HepG2 (cell line): ENCODE measurements around the gene PRKCD. TPM values are rescaled to one million over a fixed set of nuclear protein-coding genes. Genes with fewer than 3 reads are reported as not detected.

Experiments
- BRCA1 ChIP-seq: sonication (generic); formaldehyde crosslinking; IDR thresholded peaks from 2 replicates; pipeline ENCODE4 v1.4.0; 2020; ENCODE audit warnings: missing genetic modification reagents
- CREB3 ChIP-seq: sonication (generic); formaldehyde crosslinking; IDR thresholded peaks from 2 replicates; pipeline ENCODE4 v1.5.0; 2020; ENCODE audit warnings: missing genetic modification reagents
- ETV5 ChIP-seq: IDR thresholded peaks from 2 replicates; pipeline ENCODE4 v1.6.1; 2018; ENCODE audit warnings: missing biosample characterization, missing genetic modification reagents, inconsistent platforms, borderline replicate concordance
- HOXA3 ChIP-seq: sonication (generic); formaldehyde crosslinking; IDR thresholded peaks from 2 replicates; pipeline ENCODE4 v1.5.0; 2020; ENCODE audit warnings: missing genetic modification reagents
- PHF8 ChIP-seq: sonication (generic); formaldehyde crosslinking; IDR thresholded peaks from 2 replicates; pipeline ENCODE4 v1.5.0; 2020; ENCODE audit warnings: missing genetic modification reagents
- RFX5 ChIP-seq: IDR thresholded peaks from 2 replicates; pipeline ENCODE4 v1.6.1; 2011; ENCODE audit warnings: low read depth, low read length, improper control_type of control experiment
- SNAI1 ChIP-seq: sonication (generic); formaldehyde crosslinking; IDR thresholded peaks from 2 replicates; pipeline ENCODE4 v1.5.0; 2020; ENCODE audit warnings: mild to moderate bottlenecking, missing genetic modification reagents, borderline replicate concordance
- ZBTB3 ChIP-seq: sonication (generic); formaldehyde crosslinking; IDR thresholded peaks from 2 replicates; pipeline ENCODE4 v1.4.0; 2020; ENCODE audit warnings: low read depth, mild to moderate bottlenecking, moderate library complexity, missing genetic modification reagents, borderline replicate concordance
- ZC3H13 ChIP-seq: sonication (generic); formaldehyde crosslinking; IDR thresholded peaks from 2 replicates; pipeline ENCODE4 v1.8.1; 2023; ENCODE audit warnings: mild to moderate bottlenecking, missing genetic modification reagents, moderate library complexity
- ZNF253 ChIP-seq: sonication (generic); formaldehyde crosslinking; IDR thresholded peaks from 2 replicates; pipeline ENCODE4 v1.8.0; 2022; ENCODE audit warnings: mild to moderate bottlenecking, missing genetic modification reagents, borderline replicate concordance
- ZNF326 ChIP-seq: sonication (generic); formaldehyde crosslinking; IDR thresholded peaks from 2 replicates; pipeline ENCODE4 v1.4.0; 2020; ENCODE audit warnings: missing genetic modification reagents, borderline replicate concordance
- ZNF572 ChIP-seq: sonication (generic); formaldehyde crosslinking; IDR thresholded peaks from 2 replicates; pipeline ENCODE4 v1.5.1; 2020; ENCODE audit warnings: mild to moderate bottlenecking, missing genetic modification reagents
- ZNF761 ChIP-seq: sonication (generic); formaldehyde crosslinking; conservative IDR thresholded peaks from 2 replicates; pipeline ENCODE4 v1.4.0; 2020; ENCODE audit warnings: mild to moderate bottlenecking, missing genetic modification reagents
- ZNF784 ChIP-seq: sonication (generic); formaldehyde crosslinking; IDR thresholded peaks from 2 replicates; pipeline ENCODE4 v1.5.1; 2020; ENCODE audit warnings: missing genetic modification reagents, mild to moderate bottlenecking, borderline replicate concordance
- ZNF792 ChIP-seq: IDR thresholded peaks from 2 replicates; pipeline ENCODE4 v1.6.1; 2016
- ZUFSP ChIP-seq: sonication (generic); formaldehyde crosslinking; IDR thresholded peaks from 2 replicates; pipeline ENCODE4 v1.9.0; 2021; ENCODE audit warnings: missing genetic modification reagents, mild to moderate bottlenecking, borderline replicate concordance
- polyA plus RNA-seq, 8 experiments: library from polyadenylated mRNA; depleted of rRNA in 3 of 8; stranded (reverse) in 7 of 8; unstranded in 1 of 8; fragments of >200 nt; fragmentation: Illumina TruSeq in 4 of 8; extraction: Trizol in 4 of 8; gene quantifications; 2 replicates each; pipeline versions ENCODE4 v1.2.1 to v1.2.3, GENCODE V29; 2011 to 2016; ENCODE audit warnings: low read depth in 4 of 8, missing spikeins in 1 of 8, mixed read lengths in 1 of 8; ENCODE audit not compliant: insufficient read depth in 1 of 8
- total RNA-seq, 5 experiments: library from RNA; depleted of rRNA; stranded (reverse); fragments of >200 nt; fragmentation: Illumina TruSeq; extraction: Trizol; gene quantifications; 2 replicates each; pipeline ENCODE4 v1.2.3, GENCODE V29; 2016; ENCODE audit warnings: low read depth in 1 of 5
- TF ChIP-seq, protein P1 (sequence below): sonication (generic); formaldehyde crosslinking; IDR thresholded peaks from 2 replicates; pipeline ENCODE4 v1.4.0; 2020; ENCODE audit warnings: mild to moderate bottlenecking, missing genetic modification reagents, borderline replicate concordance
- TF ChIP-seq, protein P2 (sequence below): IDR thresholded peaks from 2 replicates; pipeline ENCODE4 v1.6.1; 2018; ENCODE audit warnings: missing genetic modification reagents
- TF ChIP-seq, protein P3 (sequence below): IDR thresholded peaks from 2 replicates; pipeline ENCODE4 v1.6.1; 2012; ENCODE audit warnings: inconsistent platforms

Gene PRKCD
- total and polyA plus RNA-seq, 2 of the 13 experiments (the other 11 are each of a cell fraction or from before 2014, with no cell fraction given) = 1.6 to 40.7 TPM

DNA sequence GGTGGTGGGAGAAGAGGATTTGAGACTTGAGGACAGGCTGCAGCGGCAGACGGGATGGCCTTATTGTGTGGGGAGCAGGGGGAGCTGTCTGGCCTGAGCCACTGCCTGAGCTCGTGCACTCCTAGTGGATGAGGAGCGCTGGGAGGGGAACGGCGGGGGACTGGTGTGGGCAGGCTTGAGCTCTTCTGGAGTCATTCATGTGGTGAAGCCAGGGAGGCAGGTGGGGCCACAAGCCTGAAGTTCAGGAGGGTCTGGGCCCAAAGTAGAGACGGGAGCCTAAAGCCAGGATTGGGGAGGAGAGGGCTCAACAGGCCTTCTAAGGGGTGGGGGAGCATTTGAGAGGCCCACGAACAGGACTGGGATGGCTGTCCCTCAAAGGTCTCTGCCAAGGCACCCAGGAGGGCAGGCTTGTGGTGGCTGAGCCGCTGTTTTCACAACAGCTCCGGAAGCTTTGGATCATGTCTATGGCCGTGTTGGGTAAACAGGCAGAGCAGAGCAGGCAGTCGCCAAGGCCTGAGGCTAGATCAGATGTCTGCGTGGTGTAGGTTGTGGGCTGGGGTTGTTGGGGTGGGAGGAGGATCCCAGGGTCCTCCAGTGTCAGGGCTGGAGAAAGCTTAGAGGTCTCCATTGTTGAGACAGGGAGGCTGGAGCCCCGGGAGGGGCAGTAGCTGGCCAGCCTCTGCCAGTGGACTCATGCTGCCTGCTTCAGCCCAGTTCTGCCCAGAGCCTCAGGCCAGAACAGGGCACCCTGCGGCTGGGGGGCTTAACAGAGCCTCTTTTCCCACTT is 8.2 kb downstream of the PRKCD start (continued):
- TF ChIP-seq, protein P1, sequence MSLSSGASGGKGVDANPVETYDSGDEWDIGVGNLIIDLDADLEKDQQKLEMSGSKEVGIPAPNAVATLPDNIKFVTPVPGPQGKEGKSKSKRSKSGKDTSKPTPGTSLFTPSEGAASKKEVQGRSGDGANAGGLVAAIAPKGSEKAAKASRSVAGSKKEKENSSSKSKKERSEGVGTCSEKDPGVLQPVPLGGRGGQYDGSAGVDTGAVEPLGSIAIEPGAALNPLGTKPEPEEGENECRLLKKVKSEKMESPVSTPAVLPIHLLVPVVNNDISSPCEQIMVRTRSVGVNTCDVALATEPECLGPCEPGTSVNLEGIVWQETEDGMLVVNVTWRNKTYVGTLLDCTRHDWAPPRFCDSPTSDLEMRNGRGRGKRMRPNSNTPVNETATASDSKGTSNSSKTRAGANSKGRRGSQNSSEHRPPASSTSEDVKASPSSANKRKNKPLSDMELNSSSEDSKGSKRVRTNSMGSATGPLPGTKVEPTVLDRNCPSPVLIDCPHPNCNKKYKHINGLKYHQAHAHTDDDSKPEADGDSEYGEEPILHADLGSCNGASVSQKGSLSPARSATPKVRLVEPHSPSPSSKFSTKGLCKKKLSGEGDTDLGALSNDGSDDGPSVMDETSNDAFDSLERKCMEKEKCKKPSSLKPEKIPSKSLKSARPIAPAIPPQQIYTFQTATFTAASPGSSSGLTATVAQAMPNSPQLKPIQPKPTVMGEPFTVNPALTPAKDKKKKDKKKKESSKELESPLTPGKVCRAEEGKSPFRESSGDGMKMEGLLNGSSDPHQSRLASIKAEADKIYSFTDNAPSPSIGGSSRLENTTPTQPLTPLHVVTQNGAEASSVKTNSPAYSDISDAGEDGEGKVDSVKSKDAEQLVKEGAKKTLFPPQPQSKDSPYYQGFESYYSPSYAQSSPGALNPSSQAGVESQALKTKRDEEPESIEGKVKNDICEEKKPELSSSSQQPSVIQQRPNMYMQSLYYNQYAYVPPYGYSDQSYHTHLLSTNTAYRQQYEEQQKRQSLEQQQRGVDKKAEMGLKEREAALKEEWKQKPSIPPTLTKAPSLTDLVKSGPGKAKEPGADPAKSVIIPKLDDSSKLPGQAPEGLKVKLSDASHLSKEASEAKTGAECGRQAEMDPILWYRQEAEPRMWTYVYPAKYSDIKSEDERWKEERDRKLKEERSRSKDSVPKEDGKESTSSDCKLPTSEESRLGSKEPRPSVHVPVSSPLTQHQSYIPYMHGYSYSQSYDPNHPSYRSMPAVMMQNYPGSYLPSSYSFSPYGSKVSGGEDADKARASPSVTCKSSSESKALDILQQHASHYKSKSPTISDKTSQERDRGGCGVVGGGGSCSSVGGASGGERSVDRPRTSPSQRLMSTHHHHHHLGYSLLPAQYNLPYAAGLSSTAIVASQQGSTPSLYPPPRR (CRISPR knock-in tag) = no peak
- TF ChIP-seq ZBTB3 (CRISPR knock-in tag) = no peak
- no peak for TF ChIP-seq CREB3 (CRISPR knock-in tag)
- no peak for TF ChIP-seq ZNF572 (CRISPR knock-in tag)
- TF ChIP-seq HOXA3 (CRISPR knock-in tag) = peak; percentile 31; the same call in 1 of the 2 replicates
- TF ChIP-seq ETV5 = peak; percentile 87; the same call in 1 of the 2 replicates
- no peak for TF ChIP-seq ZUFSP
- TF ChIP-seq ZNF792 (CRISPR knock-in tag) = 0 out of 2 replicates have a peak, but pooled peaks have one; percentile 8
- no peak for TF ChIP-seq ZNF784 (CRISPR knock-in tag)
- no peak for TF ChIP-seq ZNF326
- TF ChIP-seq RFX5 = no peak
- TF ChIP-seq ZNF253 (CRISPR knock-in tag) = no peak
- no peak for TF ChIP-seq BRCA1 (CRISPR knock-in tag)
- TF ChIP-seq, protein P2, sequence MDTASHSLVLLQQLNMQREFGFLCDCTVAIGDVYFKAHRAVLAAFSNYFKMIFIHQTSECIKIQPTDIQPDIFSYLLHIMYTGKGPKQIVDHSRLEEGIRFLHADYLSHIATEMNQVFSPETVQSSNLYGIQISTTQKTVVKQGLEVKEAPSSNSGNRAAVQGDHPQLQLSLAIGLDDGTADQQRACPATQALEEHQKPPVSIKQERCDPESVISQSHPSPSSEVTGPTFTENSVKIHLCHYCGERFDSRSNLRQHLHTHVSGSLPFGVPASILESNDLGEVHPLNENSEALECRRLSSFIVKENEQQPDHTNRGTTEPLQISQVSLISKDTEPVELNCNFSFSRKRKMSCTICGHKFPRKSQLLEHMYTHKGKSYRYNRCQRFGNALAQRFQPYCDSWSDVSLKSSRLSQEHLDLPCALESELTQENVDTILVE = no peak
- TF ChIP-seq PHF8 (CRISPR knock-in tag) = no peak
- no peak for TF ChIP-seq ZC3H13
- TF ChIP-seq SNAI1 (CRISPR knock-in tag) = no peak
- TF ChIP-seq ZNF761 (CRISPR knock-in tag) = no peak
- TF ChIP-seq, protein P3, sequence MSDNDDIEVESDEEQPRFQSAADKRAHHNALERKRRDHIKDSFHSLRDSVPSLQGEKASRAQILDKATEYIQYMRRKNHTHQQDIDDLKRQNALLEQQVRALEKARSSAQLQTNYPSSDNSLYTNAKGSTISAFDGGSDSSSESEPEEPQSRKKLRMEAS = peak; percentile 59
